ENCODE results near the gene THEMIS. TPM values are rescaled to one million over a fixed set of nuclear protein-coding genes. Genes with fewer than 3 reads are reported as not detected.
"Not testable (repeated sequence)": the region's sequence is repeated elsewhere in the genome, so short reads cannot be mapped to it uniquely, and the experiment has no call there.

THEMIS gene
- total RNA-seq, 6 experiments from 2014 or later, result 0.12 to 0.28 (median 0.25) TPM

- no peak for TF ChIP-seq CTCF (IDR thresholded peaks at IDR 0.05)
- Mint-ChIP-seq H3K4me3 (no peak overlapping the region), H3K9me3 (peaks cover 14% of the 10 kb centered on the region), H3K27ac (no peak overlapping the region), H3K4me1 (ENCODE audit: low read depth) (peaks cover 39% of the 10 kb centered on the region), H3K36me3 (ENCODE audit: low read depth) (peaks cover 5% of the 10 kb centered on the region; the same call in 1 of the 2 replicates), H3K27me3 (ENCODE audit: insufficient read depth) (no peaks in the 10 kb centered on the region)
- DNase-seq, result no peak
These were observed 33.3 kb upstream of the THEMIS start for GRCh38 chr6:127933852-127934840.

GRCh38 chr6:127933137-127933536 is 32.3 kb upstream of the THEMIS start:
- TF ChIP-seq CTCF (IDR thresholded peaks at IDR 0.05), result no peak
- H3K4me1 Mint-ChIP-seq (ENCODE audit: low read depth), result peaks cover 29% of the 10 kb centered on the region
- peaks cover 5% of the 10 kb centered on the region for H3K36me3 Mint-ChIP-seq (ENCODE audit: low read depth)
- no peaks in the 10 kb centered on the region for H3K27me3 Mint-ChIP-seq (ENCODE audit: insufficient read depth)
- peaks cover 14% of the 10 kb centered on the region for H3K9me3 Mint-ChIP-seq
- DNase-seq, result no peak
- no peak overlapping the region for H3K4me3 Mint-ChIP-seq
- H3K27ac Mint-ChIP-seq, result no peak overlapping the region

- Mint-ChIP-seq H3K27ac (no peak overlapping the region), H3K4me1 (ENCODE audit: low read depth) (peaks cover 25% of the 10 kb centered on the region), H3K36me3 (ENCODE audit: low read depth) (peaks cover 5% of the 10 kb centered on the region), H3K4me3 (no peak overlapping the region), H3K9me3 (peaks cover 15% of the 10 kb centered on the region), H3K27me3 (ENCODE audit: insufficient read depth) (no peaks in the 10 kb centered on the region)
- TF ChIP-seq CTCF (IDR thresholded peaks at IDR 0.05), result no peak
- no peak for DNase-seq
These were observed 31.9 kb upstream of the THEMIS start for GRCh38 chr6:127932708-127933107.

GRCh38 chr6:127926441-127926840 is 25.6 kb upstream of the THEMIS start:
- peaks cover 25% of the 10 kb centered on the region for H3K9me3 Mint-ChIP-seq
- H3K27ac Mint-ChIP-seq; DNase-seq; H3K36me3 Mint-ChIP-seq (ENCODE audit: low read depth); H3K4me3 Mint-ChIP-seq; H3K27me3 Mint-ChIP-seq (ENCODE audit: insufficient read depth): not testable (repeated sequence)
- H3K4me1 Mint-ChIP-seq (ENCODE audit: low read depth), result peaks cover 11% of the 10 kb centered on the region

GRCh38 chr6:127924440-127924839 is 23.6 kb upstream of the THEMIS start:
- Mint-ChIP-seq H3K4me3 (no peak overlapping the region), H3K4me1 (ENCODE audit: low read depth) (peaks cover 11% of the 10 kb centered on the region), H3K9me3 (peaks cover 23% of the 10 kb centered on the region), H3K36me3 (ENCODE audit: low read depth) (peaks cover 6% of the 10 kb centered on the region), H3K27ac (no peak overlapping the region), H3K27me3 (ENCODE audit: insufficient read depth) (peaks cover 4% of the 10 kb centered on the region; the same call in 1 of the 2 replicates)
- no peak for DNase-seq
- no peak for TF ChIP-seq CTCF (IDR thresholded peaks at IDR 0.05)

GRCh38 chr6:127924031-127924430 is 23.2 kb upstream of the THEMIS start:
- H3K27ac Mint-ChIP-seq, result no peak overlapping the region
- H3K36me3 Mint-ChIP-seq (ENCODE audit: low read depth), result peaks cover 6% of the 10 kb centered on the region
- H3K27me3 Mint-ChIP-seq (ENCODE audit: insufficient read depth), result peaks cover 4% of the 10 kb centered on the region; the same call in 1 of the 2 replicates
- DNase-seq, result no peak
- no peak for TF ChIP-seq CTCF (IDR thresholded peaks at IDR 0.05)
- peaks cover 21% of the 10 kb centered on the region for H3K9me3 Mint-ChIP-seq
- no peak overlapping the region for H3K4me3 Mint-ChIP-seq
- H3K4me1 Mint-ChIP-seq (ENCODE audit: low read depth), result peaks cover 11% of the 10 kb centered on the region
